SJSA1 (cell line): Measurements from ENCODE around the gene SMTNL1. TPM values are rescaled to one million over a fixed set of nuclear protein-coding genes. Genes with fewer than 3 reads are reported as not detected.
A peak's percentile ranks its signal among the peaks of the same experiment; 100 is the strongest.
"Not testable (repeated sequence)": the region's sequence is repeated elsewhere in the genome, so short reads cannot be mapped to it uniquely, and the experiment has no call there.

Experiments
- DNase-seq, 2 experiments: peaks; one replicate each; pipeline ENCODE4 v3.0.0-alpha.2; 2015 to 2020; ENCODE audit warnings: low spot score in 2 of 2, low read depth in 1 of 2
- H3K27ac ChIP-seq: fragments of 250-450 bp; sonication (Bioruptor Pico); 2 replicates; pipeline ENCODE4 v1.5.1; 2020; ENCODE audit warnings: mild to moderate bottlenecking, moderate library complexity
- H3K27me3 ChIP-seq: fragments of 250-450 bp; sonication (Bioruptor Pico); replicated peaks from 2 replicates; pipeline ENCODE4 v1.5.1; 2020; ENCODE audit warnings: mild to moderate bottlenecking, moderate library complexity
- H3K36me3 ChIP-seq: fragments of 250-450 bp; sonication (Bioruptor Pico); 2 replicates; pipeline ENCODE4 v1.5.1; 2020; ENCODE audit warnings: mild to moderate bottlenecking
- H3K4me1 ChIP-seq: fragments of 250-450 bp; sonication (Bioruptor Pico); replicated peaks from 2 replicates; pipeline ENCODE4 v1.6.1; 2021; ENCODE audit warnings: mild to moderate bottlenecking
- H3K4me3 ChIP-seq: fragments of 250-450 bp; sonication (Bioruptor Pico); 2 replicates; pipeline ENCODE4 v1.5.1; 2020; ENCODE audit warnings: mild to moderate bottlenecking
- H3K9me3 ChIP-seq: fragments of 250-450 bp; sonication (Bioruptor Pico); replicated peaks from 2 replicates; pipeline ENCODE4 v1.5.1; 2020; ENCODE audit warnings: mild to moderate bottlenecking
- total RNA-seq: library from RNA; depleted of rRNA; stranded (reverse); fragments of >200 nt; shearing (Covaris generic); gene quantifications from 2 replicates; pipeline ENCODE4 v1.2.3, GENCODE V29; 2014

SMTNL1 gene
- total RNA-seq, 1 experiment from 2014 or later: not detected

GRCh38 chr11:57514538-57515331, 22.7 kb upstream of the SMTNL1 start:
- Histone ChIP-seq H3K27ac (no peak overlapping the region), H3K4me3 (peak overlapping the region; percentile 71), H3K36me3 (0 out of 2 replicates have a peak, but pooled peaks cover 6% of the 10 kb centered on the region), H3K27me3 (no peaks in the 10 kb centered on the region), H3K9me3 (0 out of 2 replicates have a peak, but pooled peaks cover 2% of the 10 kb centered on the region), H3K4me1 (peaks cover 13% of the 10 kb centered on the region)
- DNase-seq: peak; percentile 55 to 74

- Histone ChIP-seq H3K36me3 (0 out of 2 replicates have a peak, but pooled peaks cover 6% of the 10 kb centered on the region), H3K4me3 (peak within 1 kb of the TSS; percentile 71), H3K4me1 (peaks cover 13% of the 10 kb centered on the region), H3K9me3 (0 out of 2 replicates have a peak, but pooled peaks cover 2% of the 10 kb centered on the region), H3K27ac (no peak within 1 kb of the TSS), H3K27me3 (no peaks in the 10 kb centered on the region)
- peak; percentile 55 for DNase-seq
These were observed 21.9 kb upstream of the SMTNL1 start, which contains the start of gene SLC43A1 for GRCh38 chr11:57515332-57516060. Gene SLC43A1, minus strand, starts transcription at chr11:57515702. Its CDS starts 1,591 bp downstream, at chr11:57514111.

DNA sequence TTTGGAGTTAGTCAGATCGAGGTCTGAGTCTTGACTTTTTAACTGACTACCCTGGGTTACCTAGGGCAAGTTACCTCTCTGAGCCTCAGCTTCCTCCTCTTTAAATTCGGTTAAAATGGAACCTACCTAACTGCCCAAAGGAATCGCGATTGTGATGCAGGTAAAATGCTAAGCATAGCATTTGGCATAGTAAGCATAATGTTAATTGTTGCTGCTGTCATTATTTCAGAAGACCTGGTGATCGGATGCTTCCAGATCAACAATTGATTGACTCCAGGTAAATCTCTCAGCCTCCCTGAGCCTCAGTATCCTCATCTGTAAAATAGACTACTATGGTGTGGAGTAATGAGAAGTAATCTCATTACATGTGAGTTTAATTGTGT, 21.3 kb upstream of the SMTNL1 start:
- 0 out of 2 replicates have a peak, but pooled peaks cover 2% of the 10 kb centered on the region for H3K9me3 ChIP-seq
- no peak overlapping the region for H3K27ac ChIP-seq

DNA sequence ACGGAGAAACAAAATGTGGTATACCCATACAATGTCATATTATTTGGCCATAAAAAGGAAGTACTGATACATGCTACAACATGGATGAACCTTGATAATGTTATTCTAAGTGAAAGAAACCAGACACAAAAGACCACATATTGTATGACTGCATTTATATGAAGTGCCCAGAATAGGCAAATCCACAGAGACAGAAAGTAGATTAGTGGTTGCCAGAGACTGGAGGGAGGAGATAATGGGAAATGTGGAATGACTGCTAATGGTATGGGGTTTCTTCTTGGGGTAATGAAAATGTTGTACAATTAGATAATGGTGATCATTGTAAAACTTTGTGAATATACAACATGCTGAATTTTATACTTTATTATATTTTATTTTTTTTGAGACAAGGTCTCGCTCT, 16.3 kb upstream of the SMTNL1 start:
- no peaks in the 10 kb centered on the region for H3K27me3 ChIP-seq

More for the DNA sequence above, 21.3 kb upstream of the SMTNL1 start:
- no peak for DNase-seq
- H3K4me1 ChIP-seq: peaks cover 13% of the 10 kb centered on the region
- peak overlapping the region; percentile 71 for H3K4me3 ChIP-seq
- H3K27me3 ChIP-seq: no peaks in the 10 kb centered on the region
- 0 out of 2 replicates have a peak, but pooled peaks cover 6% of the 10 kb centered on the region for H3K36me3 ChIP-seq

DNA sequence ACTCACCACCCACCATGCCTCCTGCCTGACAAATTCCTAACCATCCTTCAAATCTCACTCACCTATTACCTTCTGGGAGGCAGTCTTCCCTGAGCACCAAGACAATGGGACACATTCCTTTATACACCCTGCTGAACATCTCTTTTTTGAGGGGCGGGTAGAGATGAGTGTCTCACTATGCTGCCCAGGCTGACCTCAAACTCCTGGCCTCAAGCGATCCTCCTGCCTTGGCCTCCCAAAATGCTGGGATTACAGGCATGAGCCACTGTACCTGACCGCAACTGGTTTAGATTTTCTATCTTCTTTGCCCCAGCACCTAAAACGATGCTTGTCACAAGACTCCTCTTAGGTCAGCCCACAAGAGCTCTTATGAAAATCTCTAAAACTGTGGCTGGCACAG, 14.0 kb upstream of the SMTNL1 start:
- DNase-seq: no peak
- peaks cover 23% of the 10 kb centered on the region for H3K36me3 ChIP-seq
- no peaks in the 10 kb centered on the region for H3K9me3 ChIP-seq
- H3K4me1 ChIP-seq: no peaks in the 10 kb centered on the region
- H3K27ac ChIP-seq: no peak overlapping the region
- no peaks in the 10 kb centered on the region for H3K27me3 ChIP-seq
- no peak overlapping the region for H3K4me3 ChIP-seq

More for the DNA sequence above, 16.3 kb upstream of the SMTNL1 start:
- Histone ChIP-seq H3K27ac (no peak overlapping the region), H3K4me3 (no peak overlapping the region), H3K36me3 (peaks cover 4% of the 10 kb centered on the region; the same call in 1 of the 2 replicates), H3K9me3 (no peaks in the 10 kb centered on the region), H3K4me1 (peaks cover 2% of the 10 kb centered on the region; the same call in 1 of the 2 replicates)
- no peak for DNase-seq

GRCh38 chr11:57527056-57527631, 10.3 kb upstream of the SMTNL1 start:
- peak; percentile 35 to 62 for DNase-seq
- Histone ChIP-seq H3K36me3 (peaks cover 43% of the 10 kb centered on the region), H3K4me1 (peaks cover 8% of the 10 kb centered on the region), H3K4me3 (no peak overlapping the region), H3K27ac (no peak overlapping the region), H3K27me3 (no peaks in the 10 kb centered on the region), H3K9me3 (no peaks in the 10 kb centered on the region)

DNA sequence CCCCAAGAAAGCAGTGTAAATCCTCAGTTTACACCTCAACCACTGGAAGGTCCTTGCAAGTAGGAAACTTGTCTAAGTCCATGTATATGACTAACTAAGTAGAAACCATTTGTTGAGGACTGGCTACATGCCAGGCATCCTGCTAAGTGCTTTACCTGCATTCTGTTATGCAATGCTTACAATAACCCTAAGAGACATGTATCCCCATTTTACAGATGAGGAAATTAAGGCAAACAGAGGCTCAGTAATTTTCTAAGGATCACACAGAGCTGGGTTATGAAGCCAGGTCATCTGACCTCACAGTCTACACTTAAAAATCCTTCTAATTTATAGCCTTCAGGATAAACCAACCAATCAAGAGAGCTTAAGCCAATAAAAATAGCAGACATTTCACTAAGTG, 8.4 kb upstream of the SMTNL1 start:
- no peaks in the 10 kb centered on the region for H3K27me3 ChIP-seq
- no peaks in the 10 kb centered on the region for H3K9me3 ChIP-seq
- H3K27ac ChIP-seq: no peak overlapping the region
- no peak overlapping the region for H3K4me3 ChIP-seq
- no peak for DNase-seq
- peaks cover 8% of the 10 kb centered on the region for H3K4me1 ChIP-seq
- H3K36me3 ChIP-seq: peaks cover 43% of the 10 kb centered on the region

DNA sequence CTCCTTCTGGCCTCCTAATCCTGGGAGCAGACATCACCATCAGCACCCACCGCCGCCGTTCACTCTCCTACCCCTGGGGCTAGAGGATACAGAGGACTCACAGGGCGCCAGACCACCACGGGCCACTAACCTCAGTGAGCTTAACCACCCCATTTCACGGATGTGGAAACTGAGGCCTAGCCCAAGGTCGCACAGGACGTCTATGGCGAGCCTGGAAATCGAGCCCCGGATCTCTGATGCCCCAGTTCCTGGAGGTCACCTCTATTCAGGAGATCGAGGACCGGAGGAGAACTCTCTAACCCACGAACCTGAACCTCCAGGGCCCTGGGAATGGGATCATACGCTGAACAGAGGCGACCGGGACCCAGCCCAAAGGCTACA, 7.2 kb upstream of the SMTNL1 start:
- no peaks in the 10 kb centered on the region for H3K27me3 ChIP-seq
- H3K27ac ChIP-seq: peak overlapping the region; percentile 45
- DNase-seq: no peak
- H3K9me3 ChIP-seq: no peaks in the 10 kb centered on the region
- peaks cover 8% of the 10 kb centered on the region for H3K4me1 ChIP-seq
- H3K4me3 ChIP-seq: peak overlapping the region; percentile 61
- H3K36me3 ChIP-seq: peaks cover 39% of the 10 kb centered on the region

- Histone ChIP-seq H3K4me1 (peaks cover 8% of the 10 kb centered on the region), H3K27me3 (no peaks in the 10 kb centered on the region), H3K4me3 (peak within 1 kb of the TSS; percentile 61), H3K9me3 (no peaks in the 10 kb centered on the region), H3K27ac (peak within 1 kb of the TSS; percentile 45), H3K36me3 (peaks cover 39% of the 10 kb centered on the region)
- peak; percentile 96 for DNase-seq
These were observed 6.5 kb upstream of the SMTNL1 start, which contains the start of gene TIMM10 for GRCh38 chr11:57530596-57531507. Gene TIMM10, minus strand, starts transcription at chr11:57530754. Its CDS starts 565 bp downstream, at chr11:57530189.

GRCh38 chr11:57534449-57534848, 2.9 kb upstream of the SMTNL1 start:
- H3K27ac ChIP-seq, H3K27me3 ChIP-seq, DNase-seq, H3K36me3 ChIP-seq, H3K4me3 ChIP-seq, H3K4me1 ChIP-seq, H3K9me3 ChIP-seq: not testable (repeated sequence)

DNA sequence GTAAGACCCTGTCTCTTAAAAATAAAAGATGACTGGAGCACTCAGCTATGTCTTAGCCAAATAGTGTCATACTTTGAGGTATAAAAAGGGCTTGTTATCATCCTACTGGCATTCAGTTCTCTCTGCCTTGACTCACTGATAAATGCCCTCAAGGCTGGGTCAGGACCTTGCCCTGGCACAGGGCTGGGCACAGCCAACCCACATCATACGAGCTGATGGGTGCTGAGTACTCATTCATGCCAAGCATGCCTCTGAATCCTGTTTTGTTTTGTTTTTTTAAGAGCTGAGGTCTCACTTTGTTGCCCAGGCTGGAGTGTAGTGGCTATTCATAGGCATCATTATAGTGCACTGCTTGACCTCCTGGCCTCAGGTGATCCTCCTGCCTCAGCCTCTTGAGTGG, 1.9 kb downstream of the SMTNL1 start:
- Histone ChIP-seq H3K4me3 (no peak overlapping the region), H3K9me3 (no peaks in the 10 kb centered on the region), H3K27me3 (0 out of 2 replicates have a peak, but pooled peaks cover 4% of the 10 kb centered on the region), H3K27ac (no peak overlapping the region), H3K4me1 (no peaks in the 10 kb centered on the region), H3K36me3 (no peaks in the 10 kb centered on the region)
- DNase-seq: no peak

GRCh38 chr11:57541169-57541568, 3.8 kb downstream of the SMTNL1 start:
- no peaks in the 10 kb centered on the region for H3K4me1 ChIP-seq
- H3K36me3 ChIP-seq: no peaks in the 10 kb centered on the region
- no peak overlapping the region for H3K4me3 ChIP-seq
- no peak overlapping the region for H3K27ac ChIP-seq
- no peaks in the 10 kb centered on the region for H3K9me3 ChIP-seq
- H3K27me3 ChIP-seq: 0 out of 2 replicates have a peak, but pooled peaks cover 4% of the 10 kb centered on the region
- no peak for DNase-seq

- Histone ChIP-seq H3K4me3 (no peak overlapping the region), H3K36me3 (no peaks in the 10 kb centered on the region)
These were observed 5.2 kb downstream of the SMTNL1 start for GRCh38 chr11:57542582-57542981.

More at GRCh38 chr11:57542582-57542981, 5.2 kb downstream of the SMTNL1 start:
- Histone ChIP-seq H3K27me3 (0 out of 2 replicates have a peak, but pooled peaks cover 4% of the 10 kb centered on the region), H3K27ac (no peak overlapping the region), H3K4me1 (no peaks in the 10 kb centered on the region), H3K9me3 (no peaks in the 10 kb centered on the region)
- no peak for DNase-seq
